Measurements from ENCODE around the gene TMEM138.
A peak's percentile ranks its signal among the peaks of the same experiment; 100 is the strongest.

TMEM138 gene

DNA sequence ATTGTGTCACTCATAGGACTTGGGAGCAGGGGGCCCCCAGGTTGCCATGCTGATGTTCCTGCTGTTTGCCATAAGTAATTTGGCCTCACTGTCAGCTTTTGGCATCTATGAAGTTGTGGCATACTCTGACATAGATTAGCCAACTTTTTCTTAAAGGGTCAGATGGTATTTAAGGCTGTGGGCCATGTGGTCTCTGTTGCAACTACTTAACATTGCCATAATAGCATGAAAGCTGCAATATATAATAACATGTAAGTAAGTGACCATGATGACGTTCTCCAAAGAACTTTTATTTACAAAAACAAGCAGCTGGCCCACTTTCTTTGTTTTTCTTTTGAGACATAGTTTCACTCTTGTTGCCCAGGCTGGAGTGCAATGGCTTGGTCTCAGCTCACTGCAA lies 28.0 kb downstream of the TMEM138 start:
- TF ChIP-seq EZH2phosphoT487 (IDR thresholded peaks at IDR 0.05; ENCODE audit: borderline replicate concordance, low read length) (no peak), CTCF (IDR thresholded peaks at IDR 0.05; ENCODE audit: low read depth, low read length, poor library complexity, severe bottlenecking) (no peak)
- H3K4me3 ChIP-seq (ENCODE audit: low read length) = no peak overlapping the region

GRCh38 chr11:61392981-61393595 lies 30.9 kb downstream of the TMEM138 start:
- H4K20me1 ChIP-seq (ENCODE audit: control insufficient read depth, insufficient read depth, low read depth, low read length) = no peaks in the 10 kb centered on the region
- no peaks in the 10 kb centered on the region for H3K9me2 ChIP-seq (replicated peaks; ENCODE audit: control insufficient read depth, low read length)
- peak overlapping the region; percentile 78 for H3K4me3 ChIP-seq (ENCODE audit: low read length)
- H3K79me2 ChIP-seq (ENCODE audit: control insufficient read depth, low read length) = 0 out of 2 replicates have a peak, but pooled peaks cover 2% of the 10 kb centered on the region
- H3F3A ChIP-seq (ENCODE audit: control insufficient read depth, insufficient read depth) = peaks cover 8% of the 10 kb centered on the region
- peaks cover 22% of the 10 kb centered on the region for H3K4me1 ChIP-seq (ENCODE audit: control insufficient read depth, low read length)
- TF ChIP-seq CTCF (IDR thresholded peaks at IDR 0.05; ENCODE audit: low read depth, low read length, poor library complexity, severe bottlenecking) = peak; percentile 33
- TF ChIP-seq EZH2phosphoT487 (IDR thresholded peaks at IDR 0.05; ENCODE audit: borderline replicate concordance, low read length) = no peak
- peaks cover 3% of the 10 kb centered on the region for H3K36me3 ChIP-seq (ENCODE audit: control insufficient read depth, low read length)
- H3K27ac ChIP-seq (ENCODE audit: low read depth, low read length) = peak overlapping the region; percentile 10
- no peaks in the 10 kb centered on the region for H3K27me3 ChIP-seq (ENCODE audit: control insufficient read depth, low read length)
- H3K4me2 ChIP-seq (ENCODE audit: low read length) = peak overlapping the region; percentile 96
- H3K9me3 ChIP-seq (ENCODE audit: control insufficient read depth, insufficient read depth, low read length) = peaks cover 5% of the 10 kb centered on the region; the same call in 1 of the 2 replicates

More for the DNA sequence above, 28.0 kb downstream of the TMEM138 start:
- H3K27me3 ChIP-seq (ENCODE audit: control insufficient read depth, low read length) = no peaks in the 10 kb centered on the region
- H3F3A ChIP-seq (ENCODE audit: control insufficient read depth, insufficient read depth) = peaks cover 8% of the 10 kb centered on the region
- no peaks in the 10 kb centered on the region for H3K9me2 ChIP-seq (replicated peaks; ENCODE audit: control insufficient read depth, low read length)
- no peaks in the 10 kb centered on the region for H4K20me1 ChIP-seq (ENCODE audit: control insufficient read depth, insufficient read depth, low read depth, low read length)
- peaks cover 30% of the 10 kb centered on the region for H3K4me1 ChIP-seq (ENCODE audit: control insufficient read depth, low read length)
- 0 out of 2 replicates have a peak, but pooled peaks cover 2% of the 10 kb centered on the region for H3K79me2 ChIP-seq (ENCODE audit: control insufficient read depth, low read length)
- H3K4me2 ChIP-seq (ENCODE audit: low read length) = no peak overlapping the region
- no peak overlapping the region for H3K27ac ChIP-seq (ENCODE audit: low read depth, low read length)
- peaks cover 3% of the 10 kb centered on the region for H3K36me3 ChIP-seq (ENCODE audit: control insufficient read depth, low read length)
- peaks cover 5% of the 10 kb centered on the region; the same call in 1 of the 2 replicates for H3K9me3 ChIP-seq (ENCODE audit: control insufficient read depth, insufficient read depth, low read length)

DNA sequence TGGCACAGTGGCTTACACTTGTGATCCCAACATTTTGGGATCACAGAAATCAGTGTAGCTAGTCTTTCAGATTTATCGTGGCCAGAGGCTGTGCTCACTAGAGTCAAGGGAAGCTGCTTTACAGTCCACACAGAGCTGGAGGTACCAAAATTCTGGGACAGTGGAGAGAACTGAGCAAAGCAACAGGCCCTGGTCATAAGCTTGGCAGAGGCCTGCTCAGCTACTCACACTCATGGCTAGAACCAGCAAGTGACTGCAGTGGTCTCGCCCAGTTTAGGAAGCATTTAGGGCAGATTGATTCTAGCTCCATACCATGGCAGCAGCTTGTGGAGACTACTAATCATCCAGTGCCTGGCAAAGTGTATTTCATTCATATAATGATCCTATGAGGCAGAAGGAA lies 39.0 kb downstream of the TMEM138 start:
- Histone ChIP-seq H3K4me2 (ENCODE audit: low read length) (no peak overlapping the region), H3K9me3 (ENCODE audit: control insufficient read depth, insufficient read depth, low read length) (no peaks in the 10 kb centered on the region), H3K4me1 (ENCODE audit: control insufficient read depth, low read length) (no peaks in the 10 kb centered on the region), H3K9me2 (replicated peaks; ENCODE audit: control insufficient read depth, low read length) (no peaks in the 10 kb centered on the region), H3F3A (ENCODE audit: control insufficient read depth, insufficient read depth) (peaks cover 35% of the 10 kb centered on the region), H3K27me3 (ENCODE audit: control insufficient read depth, low read length) (no peaks in the 10 kb centered on the region), H3K27ac (ENCODE audit: low read depth, low read length) (no peak overlapping the region), H4K20me1 (ENCODE audit: control insufficient read depth, insufficient read depth, low read depth, low read length) (no peaks in the 10 kb centered on the region), H3K79me2 (ENCODE audit: control insufficient read depth, low read length) (no peaks in the 10 kb centered on the region), H3K4me3 (ENCODE audit: low read length) (no peak overlapping the region), H3K36me3 (ENCODE audit: control insufficient read depth, low read length) (peaks cover 52% of the 10 kb centered on the region)
- TF ChIP-seq CTCF (IDR thresholded peaks at IDR 0.05; ENCODE audit: low read depth, low read length, poor library complexity, severe bottlenecking) (no peak), EZH2phosphoT487 (IDR thresholded peaks at IDR 0.05; ENCODE audit: borderline replicate concordance, low read length) (no peak)
